Spleen (tissue), 11 donors: ENCODE results near the gene LEKR1. TPM values are rescaled to one million over a fixed set of nuclear protein-coding genes. Genes with fewer than 3 reads are reported as not detected.
"Not testable (repeated sequence)": the region's sequence is repeated elsewhere in the genome, so short reads cannot be mapped to it uniquely, and the experiment has no call there.

Experiments used
- DNase-seq: peaks from one replicate; pipeline ENCODE4 v3.0.0-alpha.2; 2020
- H3K27ac ChIP-seq, 8 donors: fragments of 200-600 bp; sonication (generic) in 7 of 8; 1 replicate in 4 of 8; 2 replicates in 4 of 8; pipeline versions ENCODE4 v1.5.0 to v1.8.0; 2016 to 2021; ENCODE audit warnings: inconsistent platforms in 4 of 8, mild to moderate bottlenecking in 4 of 8, moderate library complexity in 1 of 8
- H3K27me3 ChIP-seq, 7 donors: fragments of 200-600 bp; sonication (generic) in 6 of 7; replicated peaks in 1 of 7; 1 replicate in 4 of 7; 2 replicates in 3 of 7; pipeline versions ENCODE4 v1.5.0 to v1.8.0; 2016 to 2021; ENCODE audit warnings: inconsistent platforms in 3 of 7, mild to moderate bottlenecking in 1 of 7
- H3K36me3 ChIP-seq, 6 donors: fragments of 200-600 bp; sonication (generic) in 5 of 6; 1 replicate in 4 of 6; 2 replicates in 2 of 6; pipeline versions ENCODE4 v1.5.0 to v1.8.0; 2016 to 2021; ENCODE audit warnings: inconsistent platforms in 2 of 6
- H3K4me1 ChIP-seq, 6 donors: fragments of 200-600 bp; sonication (generic) in 5 of 6; 1 replicate in 3 of 6; 2 replicates in 3 of 6; pipeline versions ENCODE4 v1.5.0 to v1.8.0; 2016 to 2021; ENCODE audit warnings: inconsistent platforms in 3 of 6
- H3K4me3 ChIP-seq, 8 donors: fragments of 200-600 bp; sonication (generic) in 7 of 8; 1 replicate in 4 of 8; 2 replicates in 4 of 8; pipeline versions ENCODE4 v1.5.0 to v1.8.0; 2016 to 2021; ENCODE audit warnings: inconsistent platforms in 4 of 8, mild to moderate bottlenecking in 4 of 8, moderate library complexity in 2 of 8
- H3K9me3 ChIP-seq, 8 donors: fragments of 200-600 bp; sonication (generic) in 7 of 8; 1 replicate in 4 of 8; 2 replicates in 4 of 8; pipeline versions ENCODE4 v1.5.0 to v1.8.0; 2016 to 2021; ENCODE audit warnings: inconsistent platforms in 4 of 8
- CTCF ChIP-seq, 11 experiments: fragments of 200-600 bp in 7 of 11; fragments of 450-650 bp in 4 of 11; sonication (generic) in 4 of 11; IDR thresholded peaks in 8 of 11; conservative IDR thresholded peaks in 3 of 11; 1 replicate in 7 of 11; 2 replicates in 4 of 11; pipeline versions ENCODE4 v1.4.0 to v1.8.0; 2016 to 2021; ENCODE audit warnings: antibody characterized with exemption in 11 of 11, inconsistent platforms in 4 of 11, mild to moderate bottlenecking in 1 of 11
- POLR2A ChIP-seq, 3 donors: fragments of 450-650 bp; IDR thresholded peaks; one replicate each; pipeline ENCODE4 v1.5.1; 2017; ENCODE audit warnings: antibody characterized with exemption in 3 of 3, mild to moderate bottlenecking in 1 of 3
- POLR2AphosphoS5 ChIP-seq, 3 donors: sonication (generic); formaldehyde crosslinking; IDR thresholded peaks; one replicate each; pipeline ENCODE4 v1.5.1; 2017; ENCODE audit warnings: antibody characterized with exemption in 3 of 3
- WGBS, 5 donors: extraction: QIAGEN DNeasy Blood & Tissue Kit in 3 of 5; methylation state at CpG; one replicate each; pipeline versions ENCODE4 v1.1.5 to v1.1.7; 2013 to 2018; 5-methylcytosine and 5-hydroxymethylcytosine counted together
- intact Hi-C: fragments of 100-400 bp; cut with DNase I; formaldehyde crosslinking; loops from one replicate; pipeline ENCODE4 v1.15.0; 2023; ENCODE audit warnings: low total_unique reads
- polyA plus RNA-seq, 3 donors: library from polyadenylated mRNA; stranded (reverse); fragments of 200-250 nt; gene quantifications; one replicate each; pipeline ENCODE4 v1.2.1, GENCODE V29; 2013
- total RNA-seq, 7 donors: library from RNA; depleted of rRNA in 3 of 7; stranded (reverse); fragments of >200 nt in 3 of 7; fragmentation: NEBNext Ultra II Directional in 4 of 7; extraction: Animal tissue kit (Norgen Biotek cat#: 25700) in 4 of 7; gene quantifications; one replicate each; pipeline versions ENCODE4 v1.1.0 to v1.2.1, GENCODE V29; 2016 to 2021
- donor health status: healthy with polysubstance abuse.
- donor health status: DM: no; HTN: no; CAD: no; lungs with moderate emphysema.
- donor health status: DM: no; HTN: no; CAD: no.
- donor health status: Bipolar disorder and iron deficiency.
- donor health status: healthy.
- donor health status: DM: no; HTN: no; CAD: no.
- donor health status: DM: yes; HTN: yes; CAD: no.

The LEKR1 gene
- total and polyA plus RNA-seq, 10 donors = 0.48 to 7.5 (median 2.5) TPM

DNA sequence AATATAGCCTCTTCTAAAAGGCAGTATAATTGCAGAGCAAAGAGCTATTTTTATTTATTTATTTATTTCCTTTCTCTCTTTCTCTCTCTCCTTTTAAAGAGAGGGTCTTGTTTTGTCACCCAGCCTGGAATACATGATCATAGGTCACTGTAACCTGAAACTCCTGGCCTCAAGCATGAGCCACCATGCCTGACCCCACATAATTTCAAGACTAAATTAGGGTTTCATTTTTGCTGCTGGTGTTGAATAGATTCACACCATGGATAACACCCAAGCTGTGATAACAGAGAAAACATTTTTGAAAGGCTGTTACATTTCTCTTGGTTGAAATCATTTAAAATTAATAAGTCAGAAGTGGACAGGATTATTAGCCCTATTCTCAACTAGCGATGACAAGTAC is 131.6 kb downstream of the LEKR1 start:
- no peak overlapping the region for H3K27ac ChIP-seq
- intact Hi-C loops = no loop called here
- TF ChIP-seq POLR2AphosphoS5 (IDR thresholded peaks at IDR 0.05) (no peak), CTCF (IDR thresholded peaks at IDR 0.05 in 8 of 11, conservative IDR thresholded peaks at IDR 0.05 in 3 of 11) (no peak), POLR2A (IDR thresholded peaks at IDR 0.05) (no peak)
- WGBS, 5 donors = 88 to 100% (median 94%) methylated on average over 1 of the region's 1 CpG
- no peaks in the 10 kb centered on the region for H3K4me1 ChIP-seq
- H3K27me3 ChIP-seq = no peaks in the 10 kb centered on the region
- H3K36me3 ChIP-seq = no peaks in the 10 kb centered on the region
- no peaks in the 10 kb centered on the region for H3K9me3 ChIP-seq
- no peak for DNase-seq
- no peak overlapping the region for H3K4me3 ChIP-seq

DNA sequence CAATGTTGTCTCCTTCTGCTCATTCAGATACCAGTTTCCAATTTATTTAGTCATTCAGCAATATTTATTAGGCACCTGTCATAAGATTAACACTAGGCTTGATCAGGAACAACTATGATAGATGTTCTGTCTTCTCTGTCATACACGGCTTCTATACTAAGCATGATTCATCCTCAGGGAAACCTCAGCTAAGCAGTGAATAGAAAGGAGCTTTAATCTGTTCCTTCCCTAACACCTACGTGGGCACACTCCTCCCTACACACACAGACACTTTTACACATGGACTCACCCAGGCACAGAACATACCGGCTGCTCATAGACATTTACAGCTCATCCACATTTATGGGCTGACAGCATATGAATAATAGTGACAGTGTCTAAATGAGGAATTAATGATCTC is 136.9 kb downstream of the LEKR1 start:
- H3K27ac ChIP-seq = no peak overlapping the region
- H3K4me3 ChIP-seq = no peak overlapping the region
- intact Hi-C loops = no loop called here
- H3K36me3 ChIP-seq = no peaks in the 10 kb centered on the region
- no peaks in the 10 kb centered on the region for H3K4me1 ChIP-seq
- no peaks in the 10 kb centered on the region for H3K27me3 ChIP-seq
- 64 to 85% (median 74%) methylated on average over 3 of the region's 3 CpGs for WGBS, 5 donors
- DNase-seq = no peak
- TF ChIP-seq POLR2A (IDR thresholded peaks at IDR 0.05) (no peak), CTCF (IDR thresholded peaks at IDR 0.05 in 8 of 11, conservative IDR thresholded peaks at IDR 0.05 in 3 of 11) (no peak), POLR2AphosphoS5 (IDR thresholded peaks at IDR 0.05) (no peak)
- H3K9me3 ChIP-seq = no peaks in the 10 kb centered on the region

DNA sequence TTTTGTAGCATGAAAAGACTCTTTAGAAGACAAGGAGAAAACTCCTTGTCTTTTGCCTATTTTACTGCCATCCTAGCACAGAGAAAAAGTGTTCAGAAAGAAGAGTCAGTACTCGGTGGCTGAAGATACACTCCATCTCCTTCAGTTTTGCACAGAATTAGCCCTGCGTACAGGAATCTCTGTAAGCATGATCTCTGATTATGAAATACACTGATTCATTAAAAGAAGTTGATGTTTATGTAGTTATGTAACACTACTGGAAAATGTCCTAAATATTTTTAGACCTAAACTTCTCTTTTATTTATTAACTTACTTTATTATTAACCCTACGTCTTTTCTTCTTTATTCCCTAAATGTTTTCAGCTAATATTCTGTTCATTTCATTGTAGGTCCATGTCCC is 138.4 kb downstream of the LEKR1 start:
- no peak overlapping the region for H3K27ac ChIP-seq

DNA sequence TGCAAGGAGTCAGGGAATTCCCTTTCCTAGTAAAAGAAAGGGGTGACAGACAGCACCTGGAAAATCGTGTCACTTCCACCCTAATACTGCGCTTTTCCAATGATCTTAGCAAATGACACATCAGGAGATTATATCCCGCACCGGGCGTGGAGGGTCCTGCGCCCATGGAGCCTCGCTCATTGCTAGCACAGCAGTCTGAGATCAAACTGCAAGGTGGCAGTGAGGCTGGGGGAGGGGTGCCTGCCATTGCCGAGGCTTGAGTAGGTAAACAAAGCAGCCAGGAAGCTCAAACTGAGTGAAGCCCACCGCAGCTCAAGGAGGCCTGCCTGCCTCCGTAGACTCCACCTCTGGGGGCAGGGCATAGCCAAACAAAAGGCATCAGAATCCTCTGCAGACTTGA is 140.2 kb downstream of the LEKR1 start:
- DNase-seq, H3K27ac ChIP-seq, H3K4me1 ChIP-seq, H3K4me3 ChIP-seq, intact Hi-C loops, H3K9me3 ChIP-seq, H3K36me3 ChIP-seq, H3K27me3 ChIP-seq: not testable (repeated sequence)
- WGBS, 5 donors = 89 to 94% (median 91%) methylated on average over 10 of the region's 10 CpGs

More for the DNA sequence above, 138.4 kb downstream of the LEKR1 start:
- DNase-seq = no peak
- H3K4me3 ChIP-seq = no peak overlapping the region
- H3K27me3 ChIP-seq = no peaks in the 10 kb centered on the region
- H3K9me3 ChIP-seq = no peaks in the 10 kb centered on the region
- TF ChIP-seq CTCF (IDR thresholded peaks at IDR 0.05 in 8 of 11, conservative IDR thresholded peaks at IDR 0.05 in 3 of 11) = no peak
- no peak for TF ChIP-seq POLR2A (IDR thresholded peaks at IDR 0.05)
- 72 to 88% (median 81%) methylated on average over 3 of the region's 3 CpGs for WGBS, 5 donors
- intact Hi-C loops = no loop called here
- no peaks in the 10 kb centered on the region for H3K4me1 ChIP-seq
- no peaks in the 10 kb centered on the region for H3K36me3 ChIP-seq

GRCh38 chr3:156973954-156974353 is 147.8 kb downstream of the LEKR1 start:
- Histone ChIP-seq H3K27ac (no peak overlapping the region), H3K4me3 (no peak overlapping the region), H3K36me3 (no peaks in the 10 kb centered on the region), H3K9me3 (no peaks in the 10 kb centered on the region), H3K27me3 (no peaks in the 10 kb centered on the region), H3K4me1 (peaks cover 0 to 27% (median 3%) of the 10 kb centered on the region in 6 donors)
- 83 to 97% (median 87%) methylated on average over 2 of the region's 2 CpGs for WGBS, 5 donors
- TF ChIP-seq POLR2A (IDR thresholded peaks at IDR 0.05) (no peak), CTCF (IDR thresholded peaks at IDR 0.05 in 8 of 11, conservative IDR thresholded peaks at IDR 0.05 in 3 of 11) (no peak), POLR2AphosphoS5 (IDR thresholded peaks at IDR 0.05) (no peak)
- intact Hi-C loops = no loop called here
- no peak for DNase-seq
